ENCODE results near the gene PTGER3.

PTGER3 gene

GRCh38 chr1:71049951-71050598 is 2.5 kb upstream of the PTGER3 start:
- DNase-seq = no peak

- DNase-seq = no peak
Measured at GRCh38 chr1:71046891-71047634, 553 bp downstream of the PTGER3 start.

DNA sequence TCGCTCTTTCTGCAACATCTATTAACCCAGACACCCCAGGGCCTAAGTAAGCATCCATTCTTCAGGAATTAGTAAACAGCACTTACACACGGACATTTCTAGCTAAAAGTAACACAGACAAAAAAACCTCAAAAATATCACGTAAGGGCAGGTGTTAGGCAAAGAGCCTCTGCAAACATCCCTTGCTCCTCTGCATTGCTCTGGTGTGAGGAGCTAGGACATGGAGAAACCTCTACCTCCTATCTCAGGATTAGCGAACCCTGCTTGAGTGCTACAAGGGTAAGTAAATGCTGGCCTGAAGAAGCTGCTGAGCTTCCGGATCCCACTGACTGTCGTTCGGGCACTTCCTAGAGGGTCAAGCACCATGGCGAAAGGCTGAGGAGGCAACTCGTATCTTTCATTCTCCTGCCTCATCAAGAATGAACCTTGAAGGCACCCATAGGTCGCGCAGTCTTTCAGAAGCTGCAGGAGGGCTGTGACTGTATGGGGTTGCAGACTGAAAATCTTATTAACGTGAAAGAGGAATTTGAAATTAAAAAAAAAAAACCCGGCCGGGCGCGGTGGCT is 2.1 kb downstream of the PTGER3 start:
- no peak for DNase-seq

DNA sequence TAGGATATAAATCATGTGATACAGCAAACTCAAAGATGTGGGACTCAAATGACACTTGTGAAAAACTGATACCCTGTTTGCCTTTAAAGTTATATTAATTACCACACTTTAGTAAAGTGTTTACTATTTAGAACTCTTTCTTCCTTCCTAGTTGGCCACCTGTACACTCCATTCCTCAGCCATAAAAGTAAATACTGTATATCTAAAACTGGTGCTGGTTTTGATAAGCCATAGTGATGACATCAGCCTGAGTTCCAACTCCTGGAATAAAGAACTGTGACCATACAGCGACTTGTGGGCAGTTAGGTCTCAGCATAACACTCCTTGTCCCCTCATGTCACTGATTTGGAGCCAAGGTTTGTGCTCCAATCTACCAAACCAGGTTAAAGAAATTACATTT is 2.8 kb downstream of the PTGER3 start:
- no peak for DNase-seq

DNA sequence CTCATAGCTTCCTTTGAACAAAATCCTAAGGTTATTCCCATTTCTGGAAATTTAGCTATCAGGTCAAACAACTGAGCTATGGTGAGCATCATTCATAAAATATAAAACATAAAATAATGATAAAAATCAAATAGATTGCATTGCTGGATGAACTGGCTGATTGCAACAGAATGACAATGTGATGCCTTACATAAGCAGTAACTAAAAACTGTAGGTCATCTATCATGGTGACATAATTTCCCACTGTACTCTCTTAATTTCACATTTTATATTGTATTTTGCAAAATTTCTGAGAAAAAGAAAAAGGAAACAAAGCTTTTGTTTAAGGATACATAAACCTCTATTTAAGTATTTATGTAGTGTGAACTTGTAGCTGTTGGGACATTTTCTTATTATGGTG is 4.6 kb downstream of the PTGER3 start:
- no peak for DNase-seq

DNA sequence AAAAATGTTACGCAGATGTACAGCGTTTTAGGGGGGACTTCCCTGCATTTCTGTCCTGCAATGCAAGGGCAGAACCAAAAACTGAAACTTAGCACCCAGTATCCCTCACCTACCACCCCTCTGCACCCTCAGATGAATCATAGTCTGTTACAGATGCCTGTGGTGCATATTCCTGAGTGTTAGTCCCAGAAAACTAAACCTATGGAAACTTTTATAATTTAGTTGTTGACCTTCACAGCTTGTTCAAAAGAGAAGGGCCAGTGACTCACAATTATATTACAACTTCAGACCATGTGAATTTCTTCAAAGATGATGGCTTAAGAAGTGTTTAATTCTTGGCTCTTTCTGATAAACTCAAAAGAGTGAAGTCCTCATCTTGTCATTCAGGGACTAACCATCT is 5.8 kb downstream of the PTGER3 start:
- DNase-seq = no peak

GRCh38 chr1:71039661-71040262 is 7.9 kb downstream of the PTGER3 start:
- DNase-seq = no peak

DNA sequence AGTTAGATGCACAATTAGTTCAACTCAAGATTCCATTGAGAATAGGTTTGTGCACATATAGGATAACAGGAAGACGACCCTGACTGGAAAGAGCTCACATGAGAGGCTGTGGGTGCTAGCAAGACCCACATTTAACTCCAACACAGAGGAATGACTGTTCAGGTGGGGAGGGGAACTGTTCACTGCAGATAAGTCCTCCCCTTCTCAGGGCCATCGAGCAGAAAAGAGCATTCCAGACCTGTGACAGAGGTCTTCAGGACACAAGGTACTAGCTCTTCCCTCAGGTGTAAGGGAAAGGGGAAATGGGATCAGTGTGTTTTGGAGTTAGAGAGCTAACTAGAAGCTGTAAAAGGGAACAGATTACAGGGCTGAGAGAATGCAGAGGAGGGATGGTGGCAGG is 8.7 kb downstream of the PTGER3 start:
- DNase-seq = no peak

GRCh38 chr1:71037829-71038620 is 9.6 kb downstream of the PTGER3 start:
- DNase-seq = no peak

- no peak for DNase-seq
Measured at GRCh38 chr1:71037066-71037465, 10.6 kb downstream of the PTGER3 start.

GRCh38 chr1:71033136-71033535 is 14.5 kb downstream of the PTGER3 start:
- DNase-seq = no peak

- DNase-seq = no peak
Measured at GRCh38 chr1:71031426-71031825, 16.2 kb downstream of the PTGER3 start.

DNA sequence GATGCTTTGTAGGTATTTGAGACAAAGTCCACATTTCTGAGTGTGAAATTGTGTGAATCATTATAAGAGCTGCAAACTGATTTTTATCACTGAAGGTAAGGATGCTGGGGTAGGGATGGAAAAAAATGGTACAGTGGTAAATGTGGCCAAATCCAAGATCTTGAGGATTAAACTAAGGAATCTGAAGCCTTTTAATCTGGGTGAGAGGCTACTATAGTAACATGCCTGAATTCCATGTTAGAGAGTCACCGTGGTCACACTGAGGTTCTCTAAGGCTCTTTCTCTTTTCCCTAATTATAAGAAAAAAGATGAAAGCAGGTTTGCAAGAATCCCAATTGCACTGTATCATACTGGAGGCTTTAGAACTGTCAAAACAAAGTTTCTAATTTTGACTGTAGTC is 17.6 kb downstream of the PTGER3 start:
- DNase-seq = no peak

DNA sequence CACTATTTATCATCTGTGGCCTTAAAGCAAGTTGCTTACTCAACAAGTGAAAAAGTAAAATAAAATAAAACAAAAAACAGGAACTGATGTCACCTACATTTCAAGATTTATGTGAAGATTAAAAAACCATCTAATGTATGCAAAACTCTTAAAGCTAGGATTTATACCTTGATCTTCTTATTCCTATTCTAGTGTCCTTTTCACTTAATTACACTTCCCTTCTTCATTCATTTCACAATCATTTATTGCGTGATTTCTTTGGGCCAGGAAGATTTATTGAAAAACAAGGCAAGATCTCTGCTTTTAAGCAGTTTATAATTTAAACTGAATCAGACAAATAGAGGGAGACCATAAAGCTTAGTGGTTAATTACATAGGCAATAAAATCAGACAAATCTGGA is 18.6 kb downstream of the PTGER3 start:
- DNase-seq = no peak

DNA sequence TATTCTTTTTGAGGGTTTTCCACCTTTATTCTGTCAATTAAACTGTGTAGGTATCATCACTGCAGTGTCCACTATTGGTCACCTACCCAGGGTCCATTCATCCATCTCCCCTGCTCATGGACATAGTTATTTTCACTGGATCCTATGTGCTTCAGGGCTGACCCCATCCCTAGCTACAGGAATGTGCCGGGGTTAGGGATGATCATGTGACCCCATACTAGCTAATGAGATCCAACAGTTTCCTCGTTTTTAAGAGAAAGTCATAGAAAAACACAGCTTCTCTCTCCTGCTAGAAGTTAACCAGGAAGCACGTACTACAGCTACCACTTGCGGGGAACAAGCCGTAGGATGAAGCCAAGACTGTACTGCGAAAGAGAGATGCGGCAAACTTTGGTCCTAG is 19.6 kb downstream of the PTGER3 start:
- DNase-seq = no peak

GRCh38 chr1:71026093-71026492 is 21.5 kb downstream of the PTGER3 start:
- no peak for DNase-seq

DNA sequence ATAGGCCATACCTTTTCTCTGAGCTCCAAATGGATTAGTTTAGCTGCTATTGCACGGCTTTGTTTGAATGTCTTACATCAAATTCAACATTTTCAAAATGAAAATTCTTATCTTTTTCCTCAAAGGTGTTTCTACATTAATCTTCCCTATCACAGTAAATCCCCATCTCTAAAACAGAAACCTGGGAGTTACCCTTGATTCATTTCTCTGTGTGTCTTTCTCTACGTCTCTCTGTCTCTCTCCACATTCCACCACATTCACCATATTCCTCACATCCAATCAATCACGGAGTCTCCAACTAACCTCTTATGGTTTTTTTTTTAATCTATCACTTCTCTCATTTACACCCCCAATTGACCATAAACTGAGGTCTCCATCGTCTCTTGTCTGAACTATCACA is 24.1 kb downstream of the PTGER3 start:
- DNase-seq = no peak

- no peak for DNase-seq
Measured at GRCh38 chr1:71019233-71019969, 28.2 kb downstream of the PTGER3 start.

DNA sequence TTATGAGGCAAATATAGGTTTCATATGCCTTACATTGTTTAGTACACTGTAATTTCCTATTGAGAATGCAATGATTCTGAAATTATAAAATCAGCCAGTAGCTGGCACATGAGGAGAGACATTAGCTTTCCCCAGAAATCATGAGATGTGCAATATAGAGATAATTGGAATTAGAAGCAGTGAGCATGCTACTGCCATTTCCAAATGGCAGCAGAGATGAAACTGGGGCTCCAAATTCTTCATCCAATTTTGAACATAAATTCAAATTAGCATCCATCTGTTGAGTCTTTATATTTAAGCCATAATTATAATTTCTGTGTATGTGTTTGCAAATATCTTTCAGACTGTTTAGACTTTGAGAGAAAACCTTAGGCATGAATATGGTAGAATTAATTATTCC is 28.8 kb downstream of the PTGER3 start:
- DNase-seq = no peak

- no peak for DNase-seq
Measured at GRCh38 chr1:71015745-71016144, 31.9 kb downstream of the PTGER3 start.

DNA sequence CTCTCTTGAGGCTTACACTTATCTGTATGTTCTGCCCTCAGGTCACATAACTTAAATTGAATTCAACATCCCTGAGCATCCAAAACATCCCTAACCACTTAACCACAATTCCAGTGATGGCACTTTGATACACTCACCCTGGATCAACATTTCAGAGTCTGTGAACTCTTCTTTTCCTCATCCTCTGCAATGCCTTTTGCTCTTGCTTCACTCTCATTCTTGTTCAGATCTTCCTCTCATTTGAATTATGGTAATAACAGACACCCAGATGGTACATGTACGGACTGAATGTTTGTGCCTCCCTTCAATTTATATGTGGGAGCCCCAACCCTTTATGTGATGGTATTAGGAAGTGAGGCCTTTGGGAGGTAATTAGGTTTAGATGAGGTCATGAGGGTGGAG is 33.4 kb downstream of the PTGER3 start:
- DNase-seq = no peak

DNA sequence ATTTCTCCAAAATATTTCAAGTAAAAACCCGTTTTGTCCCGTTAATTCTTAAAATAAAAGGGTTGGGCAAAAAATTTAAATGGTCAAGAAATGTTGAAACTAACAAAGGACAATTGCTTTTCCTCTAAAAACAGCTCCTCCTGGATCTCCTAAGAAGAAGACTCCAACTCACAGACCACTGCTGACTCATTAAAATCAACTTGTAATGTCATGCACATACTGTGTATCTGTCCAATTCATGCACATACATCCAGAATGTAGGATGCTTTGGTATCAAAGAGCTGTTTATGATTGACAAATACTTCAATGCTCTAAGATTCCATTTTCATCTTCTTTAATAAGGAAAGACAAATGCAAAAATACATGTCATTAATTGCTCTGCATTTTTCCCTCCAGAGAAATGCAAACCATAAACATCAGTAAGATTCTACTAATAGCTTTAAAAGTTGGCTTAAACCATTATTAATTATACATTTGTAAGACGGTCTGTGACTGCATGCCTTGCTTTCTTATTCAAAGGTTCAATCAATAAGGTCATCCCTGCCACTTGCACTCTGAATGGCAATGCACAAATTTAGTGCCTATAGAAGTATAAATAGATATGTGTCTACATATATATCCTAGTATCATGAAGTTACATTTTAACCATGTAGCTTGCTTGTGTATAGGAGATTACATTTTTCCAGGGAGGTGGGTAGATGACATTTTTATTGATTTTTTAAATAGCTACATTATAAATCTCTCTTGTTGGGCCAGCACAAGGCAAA is 44.7 kb downstream of the PTGER3 start:
- no peak for DNase-seq
